PC-9 (cell line): ENCODE measurements around the gene STEAP1B. TPM values are rescaled to one million over a fixed set of nuclear protein-coding genes. Genes with fewer than 3 reads are reported as not detected.

Experiments
- BruUV-seq: library from RNA; stranded (reverse); fragments of 400-500 nt; replicated peaks from 2 replicates; lab custom pipeline; 2021; lab: Mats Ljungman, UMichigan
- CTCF ChIA-PET: fragments of 300-600 bp; sonication (Branson Sonifier 250); formaldehyde crosslinking; loops from one replicate; lab custom pipeline; 2022; ENCODE audit warnings: antibody characterized with exemption; lab: Charles Lee
- POLR2A ChIA-PET: fragments of 300-600 bp; sonication (Branson Sonifier 250); formaldehyde crosslinking; loops from one replicate; lab custom pipeline; 2022; ENCODE audit warnings: antibody characterized with exemption; ENCODE audit not compliant: unreplicated experiment; lab: Charles Lee
- DNase-seq, 2 experiments: peaks; one replicate each; pipeline versions ENCODE4 v3.0.0 to v3.0.0-alpha.2; 2015 to 2022; ENCODE audit warnings: mixed read lengths in 1 of 2
- H2AFZ ChIP-seq: fragments of 200-600 bp; sonication (generic); 2 replicates; pipeline ENCODE4 v1.8.1; 2017; ENCODE audit warnings: antibody characterized with exemption
- H3F3A ChIP-seq: fragments of 200-600 bp; sonication (generic); 2 replicates; pipeline ENCODE4 v1.8.1; 2017; ENCODE audit warnings: antibody characterized with exemption, mild to moderate bottlenecking, low read depth; ENCODE audit not compliant: insufficient read depth
- H3K27ac ChIP-seq: fragments of 200-600 bp; sonication (generic); 2 replicates; pipeline ENCODE4 v1.6.1; 2016; ENCODE audit warnings: mixed run types
- H3K27me3 ChIP-seq: fragments of 200-600 bp; sonication (generic); 2 replicates; pipeline ENCODE4 v1.6.1; 2016; ENCODE audit warnings: low read depth, mixed run types; ENCODE audit not compliant: insufficient read depth
- H3K36me3 ChIP-seq: fragments of 200-600 bp; sonication (generic); 2 replicates; pipeline ENCODE4 v1.6.1; 2016; ENCODE audit warnings: low read depth, mixed run types
- H3K4me1 ChIP-seq: fragments of 200-600 bp; sonication (generic); replicated peaks from 2 replicates; pipeline ENCODE4 v1.6.1; 2016; ENCODE audit warnings: mixed run types; ENCODE audit not compliant: insufficient read depth
- H3K4me2 ChIP-seq: fragments of 200-600 bp; sonication (generic); 2 replicates; pipeline ENCODE4 v1.6.1; 2017; ENCODE audit warnings: mixed run types
- H3K4me3 ChIP-seq: fragments of 200-600 bp; sonication (generic); 2 replicates; pipeline ENCODE4 v1.6.1; 2016; ENCODE audit warnings: mixed run types
- H3K79me2 ChIP-seq: fragments of 200-600 bp; sonication (generic); 2 replicates; pipeline ENCODE4 v1.6.1; 2017; ENCODE audit warnings: low read depth, mixed run types
- H3K9me2 ChIP-seq: fragments of 200-600 bp; sonication (generic); 2 replicates; pipeline ENCODE4 v1.8.1; 2017; ENCODE audit warnings: mild to moderate bottlenecking; ENCODE audit not compliant: insufficient read depth
- H3K9me3 ChIP-seq: fragments of 200-600 bp; sonication (generic); 2 replicates; pipeline ENCODE4 v1.8.1; 2016; ENCODE audit warnings: low read depth; ENCODE audit not compliant: insufficient read depth
- H4K20me1 ChIP-seq: fragments of 200-600 bp; sonication (generic); 2 replicates; pipeline ENCODE4 v1.8.1; 2017; ENCODE audit not compliant: insufficient read depth
- CTCF ChIP-seq: fragments of 200-600 bp; sonication (generic); conservative IDR thresholded peaks from 2 replicates; pipeline ENCODE4 v1.6.1; 2017; ENCODE audit warnings: mixed run types, antibody characterized with exemption, mild to moderate bottlenecking, moderate library complexity
- EZH2 ChIP-seq: fragments of 200-600 bp; sonication (generic); IDR thresholded peaks from 2 replicates; pipeline ENCODE4 v1.8.0; 2017; ENCODE audit warnings: antibody characterized with exemption, low read depth
- intact Hi-C: fragments of 100-400 bp; cut with micrococcal nuclease; formaldehyde crosslinking; loops from one replicate; pipeline ENCODE4 v1.10.0; 2022; ENCODE audit not compliant: unreplicated experiment
- total RNA-seq: library from RNA; stranded (reverse); gene quantifications from 2 replicates; pipeline ENCODE4 v1.2.3, GENCODE V29; 2021

STEAP1B gene
- total RNA-seq, 1 experiment from 2014 or later: 0.35 TPM

- CTCF ChIA-PET: no interaction called here
- TF ChIP-seq EZH2 (no peak), CTCF (no peak)
- Histone ChIP-seq H3K9me3 (no peaks in the 10 kb centered on the region), H3K36me3 (no peaks in the 10 kb centered on the region), H4K20me1 (no peaks in the 10 kb centered on the region), H3K4me1 (peaks cover 5% of the 10 kb centered on the region), H3K27me3 (no peaks in the 10 kb centered on the region), H3K9me2 (0 out of 2 replicates have a peak, but pooled peaks cover 7% of the 10 kb centered on the region), H3K27ac (no peak overlapping the region), H3K4me3 (no peak overlapping the region), H3K4me2 (no peak overlapping the region), H3F3A (no peaks in the 10 kb centered on the region), H3K79me2 (no peaks in the 10 kb centered on the region), H2AFZ (no peak overlapping the region)
- POLR2A ChIA-PET: no interaction called here
- intact Hi-C loops: no loop called here
- no peak for DNase-seq
- BruUV-seq: no TSS peak
Measured at GRCh38 chr7:22373911-22374310, 126.1 kb downstream of the STEAP1B start.

- H4K20me1 ChIP-seq: no peaks in the 10 kb centered on the region
- DNase-seq: no peak
- H3K4me2 ChIP-seq: no peak overlapping the region
- TF ChIP-seq EZH2 (no peak), CTCF (no peak)
- no peak overlapping the region for H3K27ac ChIP-seq
- no peaks in the 10 kb centered on the region for H3K79me2 ChIP-seq
- H3K9me3 ChIP-seq: no peaks in the 10 kb centered on the region
- no peak overlapping the region for H2AFZ ChIP-seq
- ChIA-PET CTCF (no interaction called here), POLR2A (no interaction called here)
- H3K4me3 ChIP-seq: no peak overlapping the region
- H3K4me1 ChIP-seq: peaks cover 5% of the 10 kb centered on the region
- no peaks in the 10 kb centered on the region for H3K36me3 ChIP-seq
- 0 out of 2 replicates have a peak, but pooled peaks cover 7% of the 10 kb centered on the region for H3K9me2 ChIP-seq
- intact Hi-C loops: no loop called here
- no peaks in the 10 kb centered on the region for H3K27me3 ChIP-seq
- BruUV-seq: no TSS peak
- H3F3A ChIP-seq: no peaks in the 10 kb centered on the region
Measured at GRCh38 chr7:22373388-22373787, 126.6 kb downstream of the STEAP1B start.

GRCh38 chr7:22372863-22373262 is 127.1 kb downstream of the STEAP1B start:
- Histone ChIP-seq H2AFZ (no peak overlapping the region), H3F3A (no peaks in the 10 kb centered on the region), H3K4me3 (no peak overlapping the region), H3K36me3 (no peaks in the 10 kb centered on the region), H3K27ac (no peak overlapping the region), H3K4me2 (no peak overlapping the region), H3K79me2 (no peaks in the 10 kb centered on the region), H3K9me3 (no peaks in the 10 kb centered on the region), H3K27me3 (no peaks in the 10 kb centered on the region), H4K20me1 (no peaks in the 10 kb centered on the region), H3K4me1 (peaks cover 5% of the 10 kb centered on the region), H3K9me2 (0 out of 2 replicates have a peak, but pooled peaks cover 7% of the 10 kb centered on the region)
- no peak for TF ChIP-seq EZH2
- TF ChIP-seq CTCF: no peak
- CTCF ChIA-PET: no interaction called here
- no TSS peak for BruUV-seq
- POLR2A ChIA-PET: no interaction called here
- peak in 1 of 2 experiments; percentile 25 for DNase-seq
- intact Hi-C loops: no loop called here
